WTC11 (cell line): Measurements from ENCODE around the gene NR2E3. TPM values are rescaled to one million over a fixed set of nuclear protein-coding genes. Genes with fewer than 3 reads are reported as not detected.
"Not testable (repeated sequence)": the region's sequence is repeated elsewhere in the genome, so short reads cannot be mapped to it uniquely, and the experiment has no call there.

ENCODE experiments used
- ATAC-seq: fragments of 200-7000 bp; cut with Tn5 transposase; 2 replicates; pipeline ENCODE4 v1.10.0; 2021; ENCODE audit warnings: mild to moderate bottlenecking, moderate library complexity
- CTCF ChIA-PET: fragments of 300-600 bp; sonication (Branson Sonifier 250); formaldehyde crosslinking; loops from one replicate; lab custom pipeline; 2021; ENCODE audit warnings: antibody characterized with exemption; lab: Charles Lee
- POLR2A ChIA-PET: fragments of 350-600 bp; sonication (Branson Sonifier 250); formaldehyde crosslinking; loops from one replicate; lab custom pipeline; 2021; ENCODE audit warnings: antibody characterized with exemption; lab: Charles Lee
- DNase-seq: peaks from one replicate; pipeline ENCODE4 v3.0.0; 2021; ENCODE audit warnings: low spot score
- H3K27ac Mint-ChIP-seq: 2 replicates; pipeline ENCODE4 v1.8.0; 2021; ENCODE audit warnings: mixed read lengths
- H3K27me3 Mint-ChIP-seq: 2 replicates; pipeline ENCODE4 v1.8.0; 2021; ENCODE audit warnings: low read depth, mild to moderate bottlenecking, moderate library complexity, mixed read lengths
- H3K36me3 Mint-ChIP-seq: 2 replicates; pipeline ENCODE4 v1.8.0; 2021; ENCODE audit warnings: mixed read lengths
- H3K4me1 Mint-ChIP-seq: 2 replicates; pipeline ENCODE4 v1.8.0; 2022; ENCODE audit warnings: mixed read lengths
- H3K4me3 Mint-ChIP-seq: 2 replicates; pipeline ENCODE4 v1.8.0; 2021; ENCODE audit warnings: mild to moderate bottlenecking, moderate library complexity, mixed read lengths
- H3K9me3 Mint-ChIP-seq: 2 replicates; pipeline ENCODE4 v1.8.0; 2021; ENCODE audit warnings: mixed read lengths
- ATF1 ChIP-seq: sonication (generic); formaldehyde crosslinking; IDR thresholded peaks from 2 replicates; pipeline ENCODE4 v1.8.1; 2023; ENCODE audit warnings: mild to moderate bottlenecking, moderate library complexity, missing genetic modification reagents
- ATF2 ChIP-seq: sonication (generic); formaldehyde crosslinking; IDR thresholded peaks from 2 replicates; pipeline ENCODE4 v1.8.1; 2022; ENCODE audit warnings: low read depth, missing genetic modification reagents, borderline replicate concordance
- CREM ChIP-seq: sonication (generic); formaldehyde crosslinking; IDR thresholded peaks from 2 replicates; pipeline ENCODE4 v1.8.1; 2022; ENCODE audit warnings: mild to moderate bottlenecking, missing genetic modification reagents, moderate library complexity
- FOXK1 ChIP-seq: sonication (generic); formaldehyde crosslinking; IDR thresholded peaks from 2 replicates; pipeline ENCODE4 v1.8.0; 2022; ENCODE audit warnings: mild to moderate bottlenecking, moderate library complexity, missing genetic modification reagents
- GABPB1 ChIP-seq: sonication (generic); formaldehyde crosslinking; IDR thresholded peaks from 2 replicates; pipeline ENCODE4 v1.8.1; 2023; ENCODE audit warnings: mild to moderate bottlenecking, missing genetic modification reagents
- JAZF1 ChIP-seq: fragments of 250-450 bp; sonication (Bioruptor Pico); IDR thresholded peaks from 2 replicates; pipeline ENCODE4 v1.9.0; 2021; ENCODE audit warnings: moderate library complexity, mild to moderate bottlenecking, inconsistent platforms
- MLX ChIP-seq: sonication (generic); formaldehyde crosslinking; IDR thresholded peaks from 2 replicates; pipeline ENCODE4 v1.8.1; 2023; ENCODE audit warnings: mild to moderate bottlenecking, missing genetic modification reagents, moderate library complexity
- MYBL2 ChIP-seq: sonication (generic); formaldehyde crosslinking; IDR thresholded peaks from 2 replicates; pipeline ENCODE4 v1.8.1; 2023; ENCODE audit warnings: mild to moderate bottlenecking, moderate library complexity, missing genetic modification reagents
- NR3C1 ChIP-seq: sonication (generic); formaldehyde crosslinking; conservative IDR thresholded peaks from 2 replicates; pipeline ENCODE4 v1.8.1; 2023; ENCODE audit warnings: low read depth, mild to moderate bottlenecking, missing genetic modification reagents
- OVOL2 ChIP-seq: fragments of 250-450 bp; sonication (Bioruptor Pico); IDR thresholded peaks from 2 replicates; pipeline ENCODE4 v1.9.0; 2021; ENCODE audit warnings: mild to moderate bottlenecking, borderline replicate concordance
- PRRX2 ChIP-seq: fragments of 250-450 bp; sonication (Bioruptor Pico); IDR thresholded peaks from 2 replicates; pipeline ENCODE4 v1.8.0; 2021; ENCODE audit warnings: mild to moderate bottlenecking
- SP1 ChIP-seq: sonication (generic); formaldehyde crosslinking; conservative IDR thresholded peaks from 2 replicates; pipeline ENCODE4 v1.8.1; 2022; ENCODE audit warnings: missing genetic modification reagents
- ZNF219 ChIP-seq: sonication (generic); formaldehyde crosslinking; IDR thresholded peaks from 2 replicates; pipeline ENCODE4 v1.8.0; 2023; ENCODE audit warnings: missing genetic modification reagents, mild to moderate bottlenecking, borderline replicate concordance
- ZNF281 ChIP-seq: sonication (generic); formaldehyde crosslinking; IDR thresholded peaks from 2 replicates; pipeline ENCODE4 v1.8.0; 2023; ENCODE audit warnings: mild to moderate bottlenecking, missing genetic modification reagents
- ZNF423 ChIP-seq: fragments of 250-450 bp; sonication (Bioruptor Pico); IDR thresholded peaks from 2 replicates; pipeline ENCODE4 v2.1.2; 2022; ENCODE audit warnings: mild to moderate bottlenecking, moderate library complexity
- ZNF425 ChIP-seq: fragments of 250-450 bp; sonication (Bioruptor Pico); conservative IDR thresholded peaks from 2 replicates; pipeline ENCODE4 v1.9.0; 2021; ENCODE audit warnings: mild to moderate bottlenecking
- ZSCAN18 ChIP-seq: fragments of 250-450 bp; sonication (Bioruptor Pico); IDR thresholded peaks from 2 replicates; pipeline ENCODE4 v2.1.2; 2022; ENCODE audit warnings: mild to moderate bottlenecking, moderate library complexity
- total RNA-seq: library from RNA; stranded (reverse); gene quantifications from 3 replicates; pipeline ENCODE4 v1.2.3, GENCODE V29; 2021

The NR2E3 gene
- total RNA-seq, 1 experiment from 2014 or later = 1.4 TPM

GRCh38 chr15:71853543-71853942 is 43.2 kb downstream of the NR2E3 start:
- TF ChIP-seq ATF1 (CRISPR knock-in tag) (no peak), CREM (no peak), ZNF281 (CRISPR knock-in tag) (no peak), MLX (CRISPR knock-in tag) (no peak), ZSCAN18 (CRISPR knock-in tag) (no peak), SP1 (CRISPR knock-in tag) (no peak), GABPB1 (CRISPR knock-in tag) (no peak), FOXK1 (no peak), PRRX2 (CRISPR knock-in tag) (no peak), ATF2 (CRISPR knock-in tag) (no peak), ZNF423 (CRISPR knock-in tag) (no peak), ZNF425 (no peak), NR3C1 (CRISPR knock-in tag) (no peak), MYBL2 (no peak), OVOL2 (no peak), ZNF219 (CRISPR knock-in tag) (no peak), JAZF1 (CRISPR knock-in tag) (no peak)
- CTCF ChIA-PET = no interaction called here

GRCh38 chr15:71858232-71858631 is 47.9 kb downstream of the NR2E3 start:
- H3K9me3 Mint-ChIP-seq, POLR2A ChIA-PET, ATAC-seq, H3K36me3 Mint-ChIP-seq, H3K27ac Mint-ChIP-seq, H3K4me1 Mint-ChIP-seq, H3K27me3 Mint-ChIP-seq, DNase-seq, H3K4me3 Mint-ChIP-seq: not testable (repeated sequence)
- CTCF ChIA-PET = interaction anchor here (0.5 kb wide), 1 partner anchor 27 kb away, joined by 4 read pairs; no protein-coding TSS in a partner anchor

More at GRCh38 chr15:71853543-71853942, 43.2 kb downstream of the NR2E3 start:
- H3K36me3 Mint-ChIP-seq = peaks cover 6% of the 10 kb centered on the region
- no peak overlapping the region for H3K4me3 Mint-ChIP-seq
- DNase-seq (no peak), ATAC-seq (no peak)
- POLR2A ChIA-PET = no interaction called here
- H3K4me1 Mint-ChIP-seq = no peaks in the 10 kb centered on the region
- H3K9me3 Mint-ChIP-seq = no peaks in the 10 kb centered on the region
- H3K27ac Mint-ChIP-seq = no peak overlapping the region
- no peaks in the 10 kb centered on the region for H3K27me3 Mint-ChIP-seq
